ENCODE results near the gene KRT83. TPM values are rescaled to one million over a fixed set of nuclear protein-coding genes. Genes with fewer than 3 reads are reported as not detected.

The KRT83 gene
- total RNA-seq, 1 donor, result not detected

- Histone ChIP-seq H4K20me1 (ENCODE audit: insufficient read depth, low read length) (no peaks in the 10 kb centered on the region), H3K36me3 (ENCODE audit: insufficient read depth, low read length) (no peaks in the 10 kb centered on the region), H3K27me3 (ENCODE audit: insufficient read depth, low read length) (peaks cover 44% of the 10 kb centered on the region), H3K4me3 (ENCODE audit: insufficient read depth, low read length) (no peak overlapping the region), H3K4me2 (ENCODE audit: insufficient read depth, low read length) (no peak overlapping the region), H3K9me3 (ENCODE audit: low read depth, low read length) (no peaks in the 10 kb centered on the region), H3K79me2 (ENCODE audit: insufficient read depth, low read length) (no peaks in the 10 kb centered on the region), H3K4me1 (ENCODE audit: insufficient read depth, low read length) (no peaks in the 10 kb centered on the region), H3K27ac (ENCODE audit: low read depth, low read length) (no peak overlapping the region), H2AFZ (ENCODE audit: low read length) (no peak overlapping the region)
- DNase-seq (ENCODE audit: insufficient read length, low spot score, missing footprints), result peak; percentile 65
- TF ChIP-seq CTCF (IDR thresholded peaks at IDR 0.05; ENCODE audit: extremely low read depth, low read depth, low read length), result no peak
These were observed 35.8 kb upstream of the KRT83 start for GRCh38 chr12:52356762-52357580.

GRCh38 chr12:52356031-52356761 lies 35.0 kb upstream of the KRT83 start:
- Histone ChIP-seq H4K20me1 (ENCODE audit: insufficient read depth, low read length) (no peaks in the 10 kb centered on the region), H3K4me1 (ENCODE audit: insufficient read depth, low read length) (peaks cover 5% of the 10 kb centered on the region), H3K79me2 (ENCODE audit: insufficient read depth, low read length) (no peaks in the 10 kb centered on the region), H2AFZ (ENCODE audit: low read length) (no peak overlapping the region), H3K4me3 (ENCODE audit: insufficient read depth, low read length) (no peak overlapping the region), H3K9me3 (ENCODE audit: low read depth, low read length) (no peaks in the 10 kb centered on the region), H3K36me3 (ENCODE audit: insufficient read depth, low read length) (no peaks in the 10 kb centered on the region), H3K27ac (ENCODE audit: low read depth, low read length) (no peak overlapping the region), H3K4me2 (ENCODE audit: insufficient read depth, low read length) (no peak overlapping the region), H3K27me3 (ENCODE audit: insufficient read depth, low read length) (peaks cover 48% of the 10 kb centered on the region)
- DNase-seq (ENCODE audit: insufficient read length, low spot score, missing footprints), result peak; percentile 50
- TF ChIP-seq CTCF (IDR thresholded peaks at IDR 0.05; ENCODE audit: extremely low read depth, low read depth, low read length), result no peak

DNA sequence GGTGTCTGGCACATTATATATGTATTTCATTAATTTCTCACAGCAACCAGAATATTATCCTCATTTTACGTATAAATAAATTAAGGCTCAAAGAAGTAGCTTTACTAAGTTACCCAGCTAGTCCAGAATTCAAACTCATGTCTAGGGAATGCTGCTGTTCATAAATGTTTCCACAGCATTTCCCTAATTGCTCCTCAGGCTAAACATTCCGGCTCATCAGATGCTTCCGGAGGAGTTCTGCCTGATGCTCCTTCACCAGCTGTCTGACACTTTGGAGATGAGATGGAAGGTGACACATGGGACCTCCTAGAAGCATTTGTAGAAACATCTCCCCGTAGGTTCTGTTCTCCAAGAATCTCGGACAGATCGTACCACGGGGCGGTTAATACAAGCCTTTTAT lies 34.0 kb upstream of the KRT83 start:
- no peak for DNase-seq (ENCODE audit: insufficient read length, low spot score, missing footprints)

More for the DNA sequence above, 34.0 kb upstream of the KRT83 start:
- H3K4me2 ChIP-seq (ENCODE audit: insufficient read depth, low read length), result no peak overlapping the region
- H3K27ac ChIP-seq (ENCODE audit: low read depth, low read length), result no peak overlapping the region
- no peak for TF ChIP-seq CTCF (IDR thresholded peaks at IDR 0.05; ENCODE audit: extremely low read depth, low read depth, low read length)
- peaks cover 5% of the 10 kb centered on the region for H3K4me1 ChIP-seq (ENCODE audit: insufficient read depth, low read length)
- H3K4me3 ChIP-seq (ENCODE audit: insufficient read depth, low read length), result no peak overlapping the region
- no peaks in the 10 kb centered on the region for H3K36me3 ChIP-seq (ENCODE audit: insufficient read depth, low read length)
- H3K27me3 ChIP-seq (ENCODE audit: insufficient read depth, low read length), result peaks cover 58% of the 10 kb centered on the region
- H4K20me1 ChIP-seq (ENCODE audit: insufficient read depth, low read length), result no peaks in the 10 kb centered on the region
- no peaks in the 10 kb centered on the region for H3K79me2 ChIP-seq (ENCODE audit: insufficient read depth, low read length)
- no peak overlapping the region for H2AFZ ChIP-seq (ENCODE audit: low read length)
- H3K9me3 ChIP-seq (ENCODE audit: low read depth, low read length), result no peaks in the 10 kb centered on the region
